ACC112 (cell line): ENCODE data around the gene BAG3.
"Not testable (repeated sequence)": the region's sequence is repeated elsewhere in the genome, so short reads cannot be mapped to it uniquely, and the experiment has no call there.

Experiments used
- H2AFZ ChIP-seq: fragments of 200-600 bp; sonication (generic); one replicate; pipeline ENCODE4 v1.6.0; 2017; ENCODE audit warnings: antibody characterized with exemption, low read length; ENCODE audit not compliant: unreplicated experiment
- H3K27ac ChIP-seq: fragments of 200-600 bp; sonication (generic); 2 replicates; pipeline ENCODE4 v1.5.1; 2014; ENCODE audit warnings: low read depth, mild to moderate bottlenecking, antibody characterized with exemption, low read length, moderate library complexity
- H3K27me3 ChIP-seq: fragments of 200-600 bp; sonication (generic); 2 replicates; pipeline ENCODE4 v1.6.1; 2014; ENCODE audit warnings: mild to moderate bottlenecking, antibody characterized with exemption, low read length, moderate library complexity, mixed read lengths; ENCODE audit not compliant: insufficient read depth
- H3K36me3 ChIP-seq: fragments of 200-600 bp; sonication (generic); 2 replicates; pipeline ENCODE4 v1.6.1; 2016; ENCODE audit warnings: mild to moderate bottlenecking, antibody characterized with exemption, low read length, moderate library complexity, mixed read lengths; ENCODE audit not compliant: insufficient read depth
- H3K4me1 ChIP-seq: fragments of 200-600 bp; sonication (generic); one replicate; pipeline ENCODE4 v1.6.1; 2016; ENCODE audit warnings: low read length, mixed read lengths; ENCODE audit not compliant: insufficient read depth, unreplicated experiment, control insufficient read depth
- H3K4me3 ChIP-seq: fragments of 200-600 bp; sonication (generic); 2 replicates; pipeline ENCODE4 v1.5.1; 2014; ENCODE audit warnings: mild to moderate bottlenecking, low read depth, low read length
- H3K79me2 ChIP-seq: fragments of 200-600 bp; sonication (generic); one replicate; pipeline ENCODE4 v1.6.0; 2016; ENCODE audit warnings: low read length; ENCODE audit not compliant: control insufficient read depth, unreplicated experiment, insufficient read depth

The BAG3 gene

GRCh38 chr10:119653916-119654315 is 2.7 kb downstream of the BAG3 start:
- Histone ChIP-seq H3K4me3 (peak overlapping the region; percentile 94), H3K79me2 (peaks cover 72% of the 10 kb centered on the region), H3K27ac (peak overlapping the region; percentile 95)

DNA sequence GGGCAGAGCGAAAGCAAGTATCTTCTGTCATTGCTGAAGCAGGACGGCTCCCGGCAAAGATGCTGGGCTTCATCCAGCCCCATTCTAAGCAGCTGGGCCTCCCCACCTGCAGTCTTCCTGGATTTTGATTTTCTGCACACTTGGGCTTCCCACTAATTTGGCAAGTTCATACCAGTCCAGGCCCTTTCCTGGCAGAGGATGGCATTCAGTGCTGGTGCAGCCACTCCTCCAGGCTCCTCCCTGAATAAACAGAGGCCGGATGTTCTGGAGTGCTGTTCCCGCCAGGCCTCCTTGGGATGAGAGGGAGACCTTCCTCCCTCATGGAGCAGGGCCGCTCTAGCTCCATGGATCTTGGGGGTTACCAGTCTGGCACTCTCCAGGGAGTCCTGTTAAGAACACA is 3.4 kb downstream of the BAG3 start:
- H2AFZ ChIP-seq: no peak overlapping the region
- H3K79me2 ChIP-seq: peaks cover 78% of the 10 kb centered on the region
- H3K4me3 ChIP-seq: peak overlapping the region; percentile 94
- H3K27ac ChIP-seq: peak overlapping the region; percentile 95
- H3K27me3 ChIP-seq: no peaks in the 10 kb centered on the region
- peaks cover 54% of the 10 kb centered on the region for H3K4me1 ChIP-seq
- H3K36me3 ChIP-seq: peaks cover 2% of the 10 kb centered on the region; the same call in 1 of the 2 replicates

More at GRCh38 chr10:119653916-119654315, 2.7 kb downstream of the BAG3 start:
- no peaks in the 10 kb centered on the region for H3K27me3 ChIP-seq
- H3K4me1 ChIP-seq: peaks cover 48% of the 10 kb centered on the region
- H2AFZ ChIP-seq: no peak overlapping the region
- peaks cover 2% of the 10 kb centered on the region; the same call in 1 of the 2 replicates for H3K36me3 ChIP-seq

DNA sequence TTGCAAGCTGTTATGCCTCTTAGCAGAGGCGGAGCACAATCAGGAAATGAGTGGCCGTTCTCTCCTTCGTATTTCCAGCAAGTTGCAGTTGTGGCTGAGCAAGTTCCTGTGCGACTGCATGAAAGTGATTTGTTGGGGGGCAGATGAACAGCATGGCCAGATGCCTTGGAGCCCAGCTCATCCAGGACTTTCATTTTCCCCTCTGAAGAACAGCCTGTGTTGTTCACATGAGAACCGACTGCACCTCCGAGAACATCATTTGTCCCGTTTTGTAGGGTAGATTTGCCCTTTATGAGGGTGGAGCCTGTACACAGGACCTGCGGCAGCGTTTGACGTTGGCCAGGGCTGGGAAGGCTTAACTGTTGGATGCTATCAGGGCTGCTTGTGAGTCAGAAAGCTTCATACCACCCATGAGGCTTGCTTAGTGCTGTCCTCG is 4.4 kb downstream of the BAG3 start:
- Histone ChIP-seq H3K27me3 (no peaks in the 10 kb centered on the region), H3K27ac (peak overlapping the region; percentile 95), H3K36me3 (peaks cover 9% of the 10 kb centered on the region; the same call in 1 of the 2 replicates), H3K79me2 (peaks cover 88% of the 10 kb centered on the region), H3K4me1 (peaks cover 61% of the 10 kb centered on the region), H2AFZ (no peak overlapping the region), H3K4me3 (peak overlapping the region; percentile 94)

- Histone ChIP-seq H3K27me3 (no peaks in the 10 kb centered on the region), H3K4me3 (no peak overlapping the region; the same call in 1 of the 2 replicates), H3K36me3 (peaks cover 9% of the 10 kb centered on the region; the same call in 1 of the 2 replicates), H3K27ac (peak overlapping the region; percentile 95), H3K4me1 (peaks cover 61% of the 10 kb centered on the region), H3K79me2 (peaks cover 96% of the 10 kb centered on the region), H2AFZ (no peak overlapping the region)
Measured at GRCh38 chr10:119656760-119657159, 5.6 kb downstream of the BAG3 start.

DNA sequence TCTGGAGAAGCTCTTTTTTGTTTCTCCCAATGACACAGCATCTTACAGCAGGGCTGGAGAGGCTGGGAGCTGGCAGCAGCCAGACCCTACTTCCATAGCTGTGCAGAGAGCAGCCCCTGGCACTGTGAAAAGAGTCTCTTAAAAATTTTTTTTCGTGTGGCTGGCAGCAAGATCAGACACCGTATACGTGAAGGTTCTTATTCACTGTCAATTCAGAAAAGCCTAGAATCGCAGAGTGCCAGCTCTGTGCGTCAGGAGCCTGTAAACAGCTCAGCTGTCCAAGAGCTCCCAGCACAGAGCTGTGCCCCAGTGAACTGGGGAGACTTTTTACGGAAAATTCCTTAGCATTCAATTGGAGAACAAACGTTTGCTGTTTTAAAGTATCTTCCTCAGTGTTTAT is 6.5 kb downstream of the BAG3 start:
- Histone ChIP-seq H2AFZ (no peak overlapping the region), H3K27ac (peak overlapping the region; percentile 95), H3K4me1 (peaks cover 61% of the 10 kb centered on the region), H3K27me3 (no peaks in the 10 kb centered on the region), H3K79me2 (peaks cover 96% of the 10 kb centered on the region), H3K36me3 (peaks cover 9% of the 10 kb centered on the region; the same call in 1 of the 2 replicates), H3K4me3 (peak overlapping the region; percentile 46)

GRCh38 chr10:119658274-119658673 is 7.1 kb downstream of the BAG3 start:
- H3K79me2 ChIP-seq: peaks cover 96% of the 10 kb centered on the region
- peak overlapping the region; percentile 72 for H3K4me3 ChIP-seq
- peaks cover 9% of the 10 kb centered on the region; the same call in 1 of the 2 replicates for H3K36me3 ChIP-seq
- no peaks in the 10 kb centered on the region for H3K27me3 ChIP-seq
- H2AFZ ChIP-seq: no peak overlapping the region
- H3K4me1 ChIP-seq: peaks cover 66% of the 10 kb centered on the region
- peak overlapping the region; percentile 95 for H3K27ac ChIP-seq

- H3K79me2 ChIP-seq: peaks cover 95% of the 10 kb centered on the region
- peaks cover 9% of the 10 kb centered on the region; the same call in 1 of the 2 replicates for H3K36me3 ChIP-seq
- H2AFZ ChIP-seq: no peak overlapping the region
- peaks cover 65% of the 10 kb centered on the region for H3K4me1 ChIP-seq
- no peak overlapping the region for H3K4me3 ChIP-seq
- no peak overlapping the region for H3K27ac ChIP-seq
- no peaks in the 10 kb centered on the region for H3K27me3 ChIP-seq
Measured at GRCh38 chr10:119659951-119660350, 8.8 kb downstream of the BAG3 start.

DNA sequence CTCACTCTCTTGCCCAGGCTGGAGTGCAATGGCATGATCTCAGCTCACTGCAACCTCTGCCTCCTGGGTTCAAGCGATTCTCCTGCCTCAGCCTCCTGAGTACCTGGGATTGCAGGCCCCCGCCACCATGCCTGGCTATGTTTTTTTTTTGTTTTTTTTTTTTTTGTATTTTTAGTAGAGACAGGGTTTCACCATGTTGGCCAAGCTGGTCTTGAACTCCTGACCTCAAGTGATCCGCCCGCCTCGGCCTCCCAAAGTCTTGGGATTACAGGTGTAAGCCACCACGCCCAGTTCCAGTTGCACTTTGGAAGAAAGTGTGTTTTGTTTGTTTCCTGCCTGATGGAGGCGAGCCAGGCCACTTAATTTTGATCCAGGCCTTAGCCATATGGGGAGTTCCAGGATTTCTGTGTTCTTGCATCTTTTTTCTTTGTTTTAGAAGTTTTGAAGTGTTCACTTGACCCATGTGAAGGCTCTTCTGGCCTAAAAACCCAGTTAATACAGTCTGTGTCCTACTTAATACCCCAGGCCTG is 11.0 kb downstream of the BAG3 start:
- not testable (repeated sequence) for H2AFZ ChIP-seq, H3K4me3 ChIP-seq, H3K27me3 ChIP-seq, H3K36me3 ChIP-seq
- Histone ChIP-seq H3K79me2 (peaks cover 92% of the 10 kb centered on the region), H3K4me1 (peaks cover 59% of the 10 kb centered on the region), H3K27ac (peak overlapping the region; percentile 59; the same call in 1 of the 2 replicates)

- H3K27ac ChIP-seq: peak overlapping the region; percentile 59
- H3K36me3 ChIP-seq: 0 out of 2 replicates have a peak, but pooled peaks cover 6% of the 10 kb centered on the region
- peaks cover 92% of the 10 kb centered on the region for H3K79me2 ChIP-seq
- peak overlapping the region; percentile 54 for H3K4me3 ChIP-seq
- no peak overlapping the region for H2AFZ ChIP-seq
- no peaks in the 10 kb centered on the region for H3K27me3 ChIP-seq
- peaks cover 59% of the 10 kb centered on the region for H3K4me1 ChIP-seq
Measured at GRCh38 chr10:119663866-119664698, 12.9 kb downstream of the BAG3 start.

- Histone ChIP-seq H3K36me3 (peaks cover 6% of the 10 kb centered on the region; the same call in 1 of the 2 replicates), H3K27ac (peak overlapping the region; percentile 86), H3K79me2 (peaks cover 89% of the 10 kb centered on the region), H3K27me3 (no peaks in the 10 kb centered on the region), H2AFZ (no peak overlapping the region), H3K4me1 (peaks cover 60% of the 10 kb centered on the region), H3K4me3 (no peak overlapping the region)
Measured at GRCh38 chr10:119665901-119666708, 14.9 kb downstream of the BAG3 start.
